Measurements from ENCODE around the gene TMEFF2. TPM values are rescaled to one million over a fixed set of nuclear protein-coding genes. Genes with fewer than 3 reads are reported as not detected.

TMEFF2 gene
- total and polyA plus RNA-seq, 2 experiments from 2014 or later, result 1.7 to 2.2 TPM

DNA sequence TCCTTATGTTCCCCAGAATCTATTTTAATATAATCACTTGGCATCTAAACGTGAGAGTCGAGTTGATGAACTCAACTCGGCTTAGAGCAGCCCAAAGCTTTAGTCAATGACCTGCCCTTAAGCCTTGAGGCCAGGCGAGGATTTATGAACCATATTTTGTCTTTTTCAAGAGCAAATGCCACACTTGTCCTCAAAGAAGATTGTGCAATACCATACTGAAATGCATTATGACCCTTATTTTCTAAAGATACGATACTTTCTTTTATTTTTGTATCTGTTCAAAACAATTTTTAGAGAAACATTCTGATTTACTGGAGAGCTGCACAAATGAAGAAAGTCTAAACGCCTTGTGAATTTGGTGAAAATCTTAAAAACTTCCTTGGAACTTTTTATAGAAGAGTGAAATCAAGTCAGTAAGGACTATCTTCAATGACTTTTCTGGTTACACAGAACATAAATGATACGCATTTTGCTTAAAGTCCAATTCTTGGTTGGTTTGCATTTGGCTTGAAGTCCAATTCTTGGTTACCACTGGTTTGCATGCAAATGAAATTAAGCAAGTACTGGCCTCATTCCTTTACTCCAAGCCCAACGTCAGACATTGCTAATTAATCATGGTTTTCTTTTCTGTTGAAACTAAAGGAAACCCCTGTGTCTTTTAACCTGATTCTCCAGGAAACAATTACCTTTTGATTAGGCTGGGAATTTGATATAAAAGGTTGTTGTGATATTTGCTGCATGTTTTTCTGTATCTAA, 242.0 kb downstream of the TMEFF2 start:
- Mint-ChIP-seq H3K9me3 (no peaks in the 10 kb centered on the region), H3K27ac (no peak overlapping the region), H3K4me1 (no peaks in the 10 kb centered on the region), H3K4me3 (no peak overlapping the region), H3K36me3 (ENCODE audit: low read depth) (no peaks in the 10 kb centered on the region), H3K27me3 (ENCODE audit: insufficient read depth, low read depth, poor library complexity) (peaks cover 1% of the 10 kb centered on the region)
- Histone ChIP-seq H3K4me3 (no peak overlapping the region), H3K9me2 (ENCODE audit: insufficient read depth) (no peaks in the 10 kb centered on the region), H3K27me3 (ENCODE audit: insufficient read depth) (no peaks in the 10 kb centered on the region), H3K79me2 (replicated peaks; ENCODE audit: insufficient read depth) (no peaks in the 10 kb centered on the region), H3K27ac (ENCODE audit: low read depth) (no peak overlapping the region), H3K4me2 (no peak overlapping the region), H3K4me1 (ENCODE audit: insufficient read depth) (no peaks in the 10 kb centered on the region), H2AFZ (no peak overlapping the region), H3F3A (replicated peaks; ENCODE audit: low read depth) (no peaks in the 10 kb centered on the region), H3K36me3 (ENCODE audit: insufficient read depth) (no peaks in the 10 kb centered on the region), H4K20me1 (replicated peaks; ENCODE audit: insufficient read depth) (no peaks in the 10 kb centered on the region)
- DNase-seq (ENCODE audit: low spot score) (no peak), ATAC-seq (no peak)
- no peak for TF ChIP-seq JUNB (IDR thresholded peaks at IDR 0.05; ENCODE audit: unreplicated experiment)

GRCh38 chr2:191951832-191952231, 242.9 kb downstream of the TMEFF2 start:
- DNase-seq (ENCODE audit: low spot score) (no peak), ATAC-seq (no peak)
- no peak overlapping the region for H3K4me2 ChIP-seq
- no peaks in the 10 kb centered on the region for H4K20me1 ChIP-seq (replicated peaks; ENCODE audit: insufficient read depth)
- no peaks in the 10 kb centered on the region for H3K4me1 ChIP-seq (ENCODE audit: insufficient read depth)
- Mint-ChIP-seq H3K27ac (no peak overlapping the region), H3K4me3 (no peak overlapping the region), H3K36me3 (ENCODE audit: low read depth) (no peaks in the 10 kb centered on the region), H3K27me3 (ENCODE audit: insufficient read depth, low read depth, poor library complexity) (peaks cover 1% of the 10 kb centered on the region), H3K4me1 (no peaks in the 10 kb centered on the region), H3K9me3 (no peaks in the 10 kb centered on the region)
- H3K36me3 ChIP-seq (ENCODE audit: insufficient read depth), result no peaks in the 10 kb centered on the region
- H3K27me3 ChIP-seq (ENCODE audit: insufficient read depth), result no peaks in the 10 kb centered on the region
- no peaks in the 10 kb centered on the region for H3K79me2 ChIP-seq (replicated peaks; ENCODE audit: insufficient read depth)
- H3K27ac ChIP-seq (ENCODE audit: low read depth), result no peak overlapping the region
- no peaks in the 10 kb centered on the region for H3F3A ChIP-seq (replicated peaks; ENCODE audit: low read depth)
- H2AFZ ChIP-seq, result no peak overlapping the region
- H3K9me2 ChIP-seq (ENCODE audit: insufficient read depth), result no peaks in the 10 kb centered on the region
- H3K4me3 ChIP-seq, result no peak overlapping the region
- TF ChIP-seq NANOG (IDR thresholded peaks at IDR 0.05; ENCODE audit: borderline replicate concordance), result no peak
- no peak for TF ChIP-seq JUNB (IDR thresholded peaks at IDR 0.05; ENCODE audit: unreplicated experiment)
- no peak for TF ChIP-seq CTCF (conservative IDR thresholded peaks at IDR 0.05; ENCODE audit: low read depth in 2 of 2)
- TF ChIP-seq CREB1 (CRISPR knock-in tag; IDR thresholded peaks at IDR 0.05; ENCODE audit: low read depth), result no peak
- no peak for TF ChIP-seq ZNF462 (CRISPR knock-in tag; IDR thresholded peaks at IDR 0.05)
- no peak for TF ChIP-seq POLR2AphosphoS5 (IDR thresholded peaks at IDR 0.05; ENCODE audit: low read depth)
- no peak for TF ChIP-seq EZH2phosphoT487 (IDR thresholded peaks at IDR 0.05; ENCODE audit: unreplicated experiment)
- TF ChIP-seq STAT1 (IDR thresholded peaks at IDR 0.05; ENCODE audit: unreplicated experiment), result no peak
- TF ChIP-seq, protein P1, sequence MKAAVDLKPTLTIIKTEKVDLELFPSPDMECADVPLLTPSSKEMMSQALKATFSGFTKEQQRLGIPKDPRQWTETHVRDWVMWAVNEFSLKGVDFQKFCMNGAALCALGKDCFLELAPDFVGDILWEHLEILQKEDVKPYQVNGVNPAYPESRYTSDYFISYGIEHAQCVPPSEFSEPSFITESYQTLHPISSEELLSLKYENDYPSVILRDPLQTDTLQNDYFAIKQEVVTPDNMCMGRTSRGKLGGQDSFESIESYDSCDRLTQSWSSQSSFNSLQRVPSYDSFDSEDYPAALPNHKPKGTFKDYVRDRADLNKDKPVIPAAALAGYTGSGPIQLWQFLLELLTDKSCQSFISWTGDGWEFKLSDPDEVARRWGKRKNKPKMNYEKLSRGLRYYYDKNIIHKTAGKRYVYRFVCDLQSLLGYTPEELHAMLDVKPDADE (IDR thresholded peaks at IDR 0.05), result no peak
- TF ChIP-seq ZNF331 (CRISPR knock-in tag; IDR thresholded peaks at IDR 0.05; ENCODE audit: low read depth), result no peak
- no peak for TF ChIP-seq EZH2 (IDR thresholded peaks at IDR 0.05; ENCODE audit: low read depth, unreplicated experiment)
- TF ChIP-seq ZNF114 (CRISPR knock-in tag; IDR thresholded peaks at IDR 0.05), result no peak
